ENCODE results near the gene GH1. TPM values are rescaled to one million over a fixed set of nuclear protein-coding genes. Genes with fewer than 3 reads are reported as not detected.

Gene GH1
- total and polyA plus RNA-seq, 2 donors, result 0.33 to 3.1 TPM

- Histone ChIP-seq H3K27ac (ENCODE audit: low read depth in 1 of 2, low read length in 1 of 2) (peak overlapping the region in 1 of 2 donors; percentile 59), H3K4me3 (ENCODE audit: low read length in 2 of 2) (no peak overlapping the region)
- whole genome bisulfite sequencing, result 30% methylated on average over 20 of the region's 20 CpGs
Measured at GRCh38 chr17:63946440-63947363, 28.1 kb upstream of the GH1 start.

GRCh38 chr17:63945784-63946439 lies 27.3 kb upstream of the GH1 start:
- H3K27ac ChIP-seq (ENCODE audit: low read depth in 1 of 2, low read length in 1 of 2), result peak overlapping the region in 1 of 2 donors; percentile 14
- H3K4me1 ChIP-seq (ENCODE audit: control insufficient read depth in 2 of 2, insufficient read depth in 2 of 2, low read length in 2 of 2), result peaks cover 10 to 18% of the 10 kb centered on the region in 2 donors
- H3K9me3 ChIP-seq (ENCODE audit: control insufficient read depth in 2 of 2, insufficient read depth in 1 of 2, low read length in 1 of 2), result no peaks in the 10 kb centered on the region
- no peak overlapping the region for H3K4me3 ChIP-seq (ENCODE audit: low read length in 2 of 2)
- no peaks in the 10 kb centered on the region for H3K36me3 ChIP-seq (ENCODE audit: control insufficient read depth in 2 of 2, insufficient read depth in 2 of 2, low read length in 1 of 2)
- DNase-seq (ENCODE audit: low read depth in 6 of 9, low spot score in 9 of 9), result peak in 6 of 9 donors; percentile 40 to 76 (median 63)
- peaks cover 0 to 6% of the 10 kb centered on the region in 2 donors for H3K27me3 ChIP-seq (ENCODE audit: control insufficient read depth in 2 of 2, insufficient read depth in 1 of 2, low read length in 1 of 2)
- 52% methylated on average over 6 of the region's 6 CpGs for WGBS

More at GRCh38 chr17:63946440-63947363, 28.1 kb upstream of the GH1 start:
- H3K27me3 ChIP-seq (ENCODE audit: control insufficient read depth in 2 of 2, insufficient read depth in 1 of 2, low read length in 1 of 2), result peaks cover 0 to 6% of the 10 kb centered on the region in 2 donors
- peak in 6 of 9 donors; percentile 48 to 78 (median 65) for DNase-seq (ENCODE audit: low read depth in 6 of 9, low spot score in 9 of 9)
- H3K4me1 ChIP-seq (ENCODE audit: control insufficient read depth in 2 of 2, insufficient read depth in 2 of 2, low read length in 2 of 2), result peaks cover 10 to 18% of the 10 kb centered on the region in 2 donors
- H3K36me3 ChIP-seq (ENCODE audit: control insufficient read depth in 2 of 2, insufficient read depth in 2 of 2, low read length in 1 of 2), result no peaks in the 10 kb centered on the region
- no peaks in the 10 kb centered on the region for H3K9me3 ChIP-seq (ENCODE audit: control insufficient read depth in 2 of 2, insufficient read depth in 1 of 2, low read length in 1 of 2)

GRCh38 chr17:63944736-63945499 lies 26.3 kb upstream of the GH1 start:
- no peak overlapping the region for H3K4me3 ChIP-seq (ENCODE audit: low read length in 2 of 2)
- DNase-seq (ENCODE audit: low read depth in 6 of 9, low spot score in 9 of 9), result no peak
- no peaks in the 10 kb centered on the region for H3K36me3 ChIP-seq (ENCODE audit: control insufficient read depth in 2 of 2, insufficient read depth in 2 of 2, low read length in 1 of 2)
- peaks cover 10 to 18% of the 10 kb centered on the region in 2 donors for H3K4me1 ChIP-seq (ENCODE audit: control insufficient read depth in 2 of 2, insufficient read depth in 2 of 2, low read length in 2 of 2)
- H3K27ac ChIP-seq (ENCODE audit: low read depth in 1 of 2, low read length in 1 of 2), result no peak overlapping the region
- WGBS, result 95% methylated on average over 24 of the region's 24 CpGs
- H3K27me3 ChIP-seq (ENCODE audit: control insufficient read depth in 2 of 2, insufficient read depth in 1 of 2, low read length in 1 of 2), result peaks cover 0 to 6% of the 10 kb centered on the region in 2 donors
- no peaks in the 10 kb centered on the region for H3K9me3 ChIP-seq (ENCODE audit: control insufficient read depth in 2 of 2, insufficient read depth in 1 of 2, low read length in 1 of 2)

- H3K27ac ChIP-seq (ENCODE audit: low read depth in 1 of 2, low read length in 1 of 2), result no peak overlapping the region
- no peak for DNase-seq (ENCODE audit: low read depth in 6 of 9, low spot score in 9 of 9)
- H3K9me3 ChIP-seq (ENCODE audit: control insufficient read depth in 2 of 2, insufficient read depth in 1 of 2, low read length in 1 of 2), result no peaks in the 10 kb centered on the region
- H3K27me3 ChIP-seq (ENCODE audit: control insufficient read depth in 2 of 2, insufficient read depth in 1 of 2, low read length in 1 of 2), result peaks cover 0 to 6% of the 10 kb centered on the region in 2 donors
- no peaks in the 10 kb centered on the region for H3K36me3 ChIP-seq (ENCODE audit: control insufficient read depth in 2 of 2, insufficient read depth in 2 of 2, low read length in 1 of 2)
- peaks cover 10 to 18% of the 10 kb centered on the region in 2 donors for H3K4me1 ChIP-seq (ENCODE audit: control insufficient read depth in 2 of 2, insufficient read depth in 2 of 2, low read length in 2 of 2)
- WGBS, result 87% methylated on average over 9 of the region's 9 CpGs
- H3K4me3 ChIP-seq (ENCODE audit: low read length in 2 of 2), result no peak overlapping the region
Measured at GRCh38 chr17:63943745-63944144, 25.1 kb upstream of the GH1 start.

- DNase-seq (ENCODE audit: low read depth in 6 of 9, low spot score in 9 of 9), result no peak
- 97% methylated on average over 21 of the region's 21 CpGs for WGBS
- H3K9me3 ChIP-seq (ENCODE audit: control insufficient read depth in 2 of 2, insufficient read depth in 1 of 2, low read length in 1 of 2), result no peaks in the 10 kb centered on the region
- H3K36me3 ChIP-seq (ENCODE audit: control insufficient read depth in 2 of 2, insufficient read depth in 2 of 2, low read length in 1 of 2), result no peaks in the 10 kb centered on the region
- no peak overlapping the region for H3K27ac ChIP-seq (ENCODE audit: low read depth in 1 of 2, low read length in 1 of 2)
- H3K4me1 ChIP-seq (ENCODE audit: control insufficient read depth in 2 of 2, insufficient read depth in 2 of 2, low read length in 2 of 2), result peaks cover 10 to 18% of the 10 kb centered on the region in 2 donors
- no peak overlapping the region for H3K4me3 ChIP-seq (ENCODE audit: low read length in 2 of 2)
- peaks cover 0 to 6% of the 10 kb centered on the region in 2 donors for H3K27me3 ChIP-seq (ENCODE audit: control insufficient read depth in 2 of 2, insufficient read depth in 1 of 2, low read length in 1 of 2)
Measured at GRCh38 chr17:63942309-63942985, 23.8 kb upstream of the GH1 start.

GRCh38 chr17:63941751-63942150 lies 23.1 kb upstream of the GH1 start:
- Histone ChIP-seq H3K27me3 (ENCODE audit: control insufficient read depth in 2 of 2, insufficient read depth in 1 of 2, low read length in 1 of 2) (peaks cover 0 to 6% of the 10 kb centered on the region in 2 donors), H3K4me1 (ENCODE audit: control insufficient read depth in 2 of 2, insufficient read depth in 2 of 2, low read length in 2 of 2) (peaks cover 10 to 15% of the 10 kb centered on the region in 2 donors), H3K9me3 (ENCODE audit: control insufficient read depth in 2 of 2, insufficient read depth in 1 of 2, low read length in 1 of 2) (no peaks in the 10 kb centered on the region), H3K4me3 (ENCODE audit: low read length in 2 of 2) (no peak overlapping the region), H3K36me3 (ENCODE audit: control insufficient read depth in 2 of 2, insufficient read depth in 2 of 2, low read length in 1 of 2) (no peaks in the 10 kb centered on the region), H3K27ac (ENCODE audit: low read depth in 1 of 2, low read length in 1 of 2) (no peak overlapping the region)
- WGBS, result 97% methylated on average over 23 of the region's 23 CpGs
- DNase-seq (ENCODE audit: low read depth in 6 of 9, low spot score in 9 of 9), result no peak

GRCh38 chr17:63941162-63941561 lies 22.5 kb upstream of the GH1 start:
- Histone ChIP-seq H3K27me3 (ENCODE audit: control insufficient read depth in 2 of 2, insufficient read depth in 1 of 2, low read length in 1 of 2) (peaks cover 0 to 6% of the 10 kb centered on the region in 2 donors), H3K27ac (ENCODE audit: low read depth in 1 of 2, low read length in 1 of 2) (no peak overlapping the region), H3K36me3 (ENCODE audit: control insufficient read depth in 2 of 2, insufficient read depth in 2 of 2, low read length in 1 of 2) (no peaks in the 10 kb centered on the region), H3K4me1 (ENCODE audit: control insufficient read depth in 2 of 2, insufficient read depth in 2 of 2, low read length in 2 of 2) (peaks cover 4 to 9% of the 10 kb centered on the region in 2 donors), H3K9me3 (ENCODE audit: control insufficient read depth in 2 of 2, insufficient read depth in 1 of 2, low read length in 1 of 2) (no peaks in the 10 kb centered on the region), H3K4me3 (ENCODE audit: low read length in 2 of 2) (no peak overlapping the region)
- WGBS, result 96% methylated on average over 12 of the region's 12 CpGs
- DNase-seq (ENCODE audit: low read depth in 6 of 9, low spot score in 9 of 9), result no peak

- Histone ChIP-seq H3K27me3 (ENCODE audit: control insufficient read depth in 2 of 2, insufficient read depth in 1 of 2, low read length in 1 of 2) (peaks cover 0 to 6% of the 10 kb centered on the region in 2 donors), H3K36me3 (ENCODE audit: control insufficient read depth in 2 of 2, insufficient read depth in 2 of 2, low read length in 1 of 2) (no peaks in the 10 kb centered on the region), H3K9me3 (ENCODE audit: control insufficient read depth in 2 of 2, insufficient read depth in 1 of 2, low read length in 1 of 2) (no peaks in the 10 kb centered on the region), H3K4me3 (ENCODE audit: low read length in 2 of 2) (no peak overlapping the region), H3K4me1 (ENCODE audit: control insufficient read depth in 2 of 2, insufficient read depth in 2 of 2, low read length in 2 of 2) (peaks cover 0 to 3% of the 10 kb centered on the region in 2 donors), H3K27ac (ENCODE audit: low read depth in 1 of 2, low read length in 1 of 2) (no peak overlapping the region)
- WGBS, result 98% methylated on average over 14 of the region's 14 CpGs
- DNase-seq (ENCODE audit: low read depth in 6 of 9, low spot score in 9 of 9), result no peak
Measured at GRCh38 chr17:63940584-63940983, 21.9 kb upstream of the GH1 start.

All from thymus (tissue), 11 donors.